ENCODE measurements around the gene MAST2. TPM values are rescaled to one million over a fixed set of nuclear protein-coding genes. Genes with fewer than 3 reads are reported as not detected.
"Not testable (repeated sequence)": the region's sequence is repeated elsewhere in the genome, so short reads cannot be mapped to it uniquely, and the experiment has no call there.

MAST2 gene
- total RNA-seq, 3 donors from 2014 or later: 90.0 to 158 (median 100.0) TPM

- Histone ChIP-seq H3K4me1 (ENCODE audit: low read depth) (peaks cover 6% of the 10 kb centered on the region), H3K9me3 (no peaks in the 10 kb centered on the region), H3K4me3 (no peak overlapping the region), H3K36me3 (ENCODE audit: low read depth) (no peaks in the 10 kb centered on the region)
- intact Hi-C loops (cut with DNase I, micrococcal nuclease): no loop called here
- DNase-seq (no peak), ATAC-seq (no peak)
- no peak for TF ChIP-seq CTCF (IDR thresholded peaks at IDR 0.05)
Observed at GRCh38 chr1:46041551-46041950, 238.1 kb downstream of the MAST2 start.

GRCh38 chr1:46041974-46042373 is 238.6 kb downstream of the MAST2 start:
- H3K36me3 ChIP-seq (ENCODE audit: low read depth): no peaks in the 10 kb centered on the region
- no peak overlapping the region for H3K4me3 ChIP-seq
- no peak for TF ChIP-seq CTCF (IDR thresholded peaks at IDR 0.05)
- no peak for DNase-seq
- no peak for ATAC-seq
- H3K4me1 ChIP-seq (ENCODE audit: low read depth): peaks cover 6% of the 10 kb centered on the region
- no peaks in the 10 kb centered on the region for H3K9me3 ChIP-seq
- intact Hi-C loops (cut with DNase I, micrococcal nuclease): no loop called here

GRCh38 chr1:46043458-46044017 is 240.1 kb downstream of the MAST2 start:
- DNase-seq: no peak
- no peaks in the 10 kb centered on the region for H3K9me3 ChIP-seq
- intact Hi-C loops (cut with DNase I, micrococcal nuclease): no loop called here
- ATAC-seq: peak; percentile 43
- no peaks in the 10 kb centered on the region for H3K36me3 ChIP-seq (ENCODE audit: low read depth)
- no peak overlapping the region for H3K4me3 ChIP-seq
- H3K4me1 ChIP-seq (ENCODE audit: low read depth): no peaks in the 10 kb centered on the region
- no peak for TF ChIP-seq CTCF (IDR thresholded peaks at IDR 0.05)

GRCh38 chr1:46044116-46044515 is 240.7 kb downstream of the MAST2 start:
- no peak for ATAC-seq
- Histone ChIP-seq H3K9me3 (no peaks in the 10 kb centered on the region), H3K4me3 (no peak overlapping the region), H3K36me3 (ENCODE audit: low read depth) (no peaks in the 10 kb centered on the region), H3K4me1 (ENCODE audit: low read depth) (no peaks in the 10 kb centered on the region)
- intact Hi-C loops (cut with DNase I, micrococcal nuclease): no loop called here
- TF ChIP-seq CTCF (IDR thresholded peaks at IDR 0.05): no peak
- DNase-seq: no peak

GRCh38 chr1:46053734-46054133 is 250.3 kb downstream of the MAST2 start:
- ATAC-seq (peak; percentile 86), DNase-seq (no peak)
- TF ChIP-seq CTCF (IDR thresholded peaks at IDR 0.05): no peak
- intact Hi-C loops (cut with DNase I, micrococcal nuclease): no loop called here
- H3K4me3 ChIP-seq: no peak overlapping the region
- no peaks in the 10 kb centered on the region for H3K9me3 ChIP-seq
- no peaks in the 10 kb centered on the region for H3K4me1 ChIP-seq (ENCODE audit: low read depth)
- no peaks in the 10 kb centered on the region for H3K36me3 ChIP-seq (ENCODE audit: low read depth)

GRCh38 chr1:46056325-46056724 is 252.9 kb downstream of the MAST2 start:
- no peaks in the 10 kb centered on the region for H3K36me3 ChIP-seq (ENCODE audit: low read depth)
- no peaks in the 10 kb centered on the region for H3K9me3 ChIP-seq
- DNase-seq (no peak), ATAC-seq (no peak)
- H3K4me3 ChIP-seq: no peak overlapping the region
- intact Hi-C loops (cut with DNase I, micrococcal nuclease): no loop called here
- H3K4me1 ChIP-seq (ENCODE audit: low read depth): no peaks in the 10 kb centered on the region
- TF ChIP-seq CTCF (IDR thresholded peaks at IDR 0.05): no peak

GRCh38 chr1:46057215-46057614 is 253.8 kb downstream of the MAST2 start:
- DNase-seq; H3K4me1 ChIP-seq (ENCODE audit: low read depth); H3K4me3 ChIP-seq; H3K9me3 ChIP-seq; intact Hi-C loops (cut with DNase I, micrococcal nuclease); H3K36me3 ChIP-seq (ENCODE audit: low read depth); ATAC-seq: not testable (repeated sequence)
